GM21390 (cell line): ENCODE results near the gene PLCD4.

ENCODE experiments used
- ATAC-seq: cut with Tn5 transposase; IDR thresholded peaks from one replicate; pipeline ENCODE4 v1.9.1; 2021; ENCODE audit not compliant: unreplicated experiment

PLCD4 gene

DNA sequence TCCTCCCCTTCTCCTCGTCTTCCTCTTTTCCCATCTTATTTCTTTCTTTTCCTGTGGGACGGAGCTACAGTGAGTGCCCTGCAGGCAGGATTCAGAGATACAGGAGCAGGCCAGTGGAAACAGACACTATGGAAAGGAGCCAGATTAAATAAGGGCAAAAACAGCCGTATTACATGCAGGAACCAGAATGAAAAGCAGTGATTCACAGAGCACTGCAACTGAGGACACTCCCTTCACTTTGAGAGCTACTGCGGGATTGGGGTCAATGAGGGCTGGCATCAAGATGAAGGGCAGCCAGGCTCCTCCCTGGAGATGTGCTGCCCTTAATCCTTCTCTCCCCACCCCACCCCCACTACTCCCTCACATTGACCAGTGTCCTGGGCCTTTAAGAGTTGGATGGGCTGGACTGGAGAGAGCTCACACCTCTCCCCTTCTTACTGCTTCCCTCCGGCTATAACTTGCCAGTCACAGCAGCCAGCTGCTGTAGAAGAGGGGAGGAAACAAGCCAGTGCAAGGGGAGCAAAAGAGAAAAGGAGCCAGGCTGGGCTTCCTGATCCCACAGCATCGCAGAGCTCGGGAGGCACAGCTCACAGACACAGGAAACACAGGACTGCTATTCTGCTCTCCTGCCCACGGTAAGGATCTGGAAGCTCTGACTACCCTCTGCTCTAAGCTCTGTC is at the start of gene PLCD4:
PLCD4 (plus strand) TSS at position 464 of the 680 bp plus-strand sequence. CDS start 7,841 bp downstream, outside the sequence.
- ATAC-seq, result no peak

DNA sequence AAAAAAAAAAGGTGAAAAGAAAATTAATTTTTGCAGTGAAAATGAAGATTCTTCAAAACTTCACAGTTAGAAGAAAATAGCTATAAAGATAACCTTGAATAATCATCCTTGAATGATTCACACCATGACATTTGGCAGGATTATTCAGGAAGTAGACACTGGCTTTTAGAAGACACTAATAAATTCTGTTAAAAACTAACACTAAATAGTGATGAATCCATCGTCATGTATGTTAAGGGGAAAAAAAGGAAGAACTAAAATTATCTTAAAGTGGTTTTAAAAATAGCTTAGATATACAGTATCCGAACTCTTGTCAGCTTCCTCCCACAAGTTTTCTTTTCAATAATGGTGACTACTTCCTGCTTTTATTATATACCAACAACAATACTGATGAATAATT is 49.8 kb upstream of the PLCD4 start:
- no peak for ATAC-seq

DNA sequence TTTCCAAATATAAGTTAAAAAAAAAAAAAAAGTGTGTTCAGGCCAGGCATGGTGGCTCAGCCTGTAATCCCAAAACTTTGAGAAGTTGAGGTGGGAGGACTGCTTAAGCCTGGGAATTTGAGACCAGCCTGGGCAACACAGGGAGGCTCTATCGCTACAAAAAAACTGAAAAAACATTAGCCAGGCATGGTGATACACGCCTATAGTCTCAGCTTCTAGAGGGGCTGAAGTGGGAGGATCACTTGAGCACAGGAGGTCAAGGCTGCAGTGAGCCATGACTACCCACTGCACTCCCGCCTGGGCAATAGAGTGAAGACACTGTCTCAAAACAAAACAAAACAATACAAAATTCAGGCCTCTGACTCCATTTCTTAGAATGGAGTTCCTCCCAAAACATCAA is 48.7 kb upstream of the PLCD4 start:
- ATAC-seq, result no peak

DNA sequence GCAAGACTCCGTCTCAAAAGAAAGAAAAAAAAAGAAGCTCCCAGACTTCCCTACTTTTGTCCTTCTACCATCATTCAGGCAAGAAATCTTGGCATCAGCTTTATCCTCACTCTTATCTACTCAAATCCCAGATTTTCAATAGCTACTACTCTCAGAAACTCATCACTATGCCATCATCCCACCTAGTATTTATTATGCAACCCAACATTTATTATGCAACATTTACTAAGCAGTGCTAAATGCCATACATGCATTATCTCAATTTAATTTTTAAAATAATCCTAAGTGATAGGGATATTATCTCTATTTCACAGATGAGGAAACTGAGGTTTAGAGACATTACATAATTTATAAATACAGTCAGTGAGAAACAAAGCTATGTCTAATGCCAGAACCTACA is 43.6 kb upstream of the PLCD4 start:
- no peak for ATAC-seq

GRCh38 chr2:218566296-218566695 is 41.4 kb upstream of the PLCD4 start:
- no peak for ATAC-seq

DNA sequence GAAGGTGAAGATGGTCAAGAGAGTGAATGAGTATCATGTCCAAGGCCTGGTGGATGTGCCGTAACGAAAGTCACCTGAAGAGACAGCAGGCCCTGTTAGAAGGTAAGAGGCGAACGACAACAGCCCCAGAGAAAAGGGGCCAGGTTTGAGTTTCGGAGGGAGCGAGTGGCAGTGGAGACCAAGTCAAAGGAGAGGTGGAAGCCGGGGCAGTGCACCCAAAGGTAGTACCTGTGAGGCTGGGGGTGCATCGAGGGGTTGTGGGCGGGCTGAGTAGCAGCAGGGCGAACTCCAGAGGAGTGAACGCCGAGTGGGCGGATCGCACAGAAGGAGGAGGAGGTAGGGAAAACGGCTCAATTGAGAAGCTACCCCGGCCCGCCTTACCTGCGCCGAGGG is 39.9 kb upstream of the PLCD4 start:
- peak; percentile 49 for ATAC-seq

DNA sequence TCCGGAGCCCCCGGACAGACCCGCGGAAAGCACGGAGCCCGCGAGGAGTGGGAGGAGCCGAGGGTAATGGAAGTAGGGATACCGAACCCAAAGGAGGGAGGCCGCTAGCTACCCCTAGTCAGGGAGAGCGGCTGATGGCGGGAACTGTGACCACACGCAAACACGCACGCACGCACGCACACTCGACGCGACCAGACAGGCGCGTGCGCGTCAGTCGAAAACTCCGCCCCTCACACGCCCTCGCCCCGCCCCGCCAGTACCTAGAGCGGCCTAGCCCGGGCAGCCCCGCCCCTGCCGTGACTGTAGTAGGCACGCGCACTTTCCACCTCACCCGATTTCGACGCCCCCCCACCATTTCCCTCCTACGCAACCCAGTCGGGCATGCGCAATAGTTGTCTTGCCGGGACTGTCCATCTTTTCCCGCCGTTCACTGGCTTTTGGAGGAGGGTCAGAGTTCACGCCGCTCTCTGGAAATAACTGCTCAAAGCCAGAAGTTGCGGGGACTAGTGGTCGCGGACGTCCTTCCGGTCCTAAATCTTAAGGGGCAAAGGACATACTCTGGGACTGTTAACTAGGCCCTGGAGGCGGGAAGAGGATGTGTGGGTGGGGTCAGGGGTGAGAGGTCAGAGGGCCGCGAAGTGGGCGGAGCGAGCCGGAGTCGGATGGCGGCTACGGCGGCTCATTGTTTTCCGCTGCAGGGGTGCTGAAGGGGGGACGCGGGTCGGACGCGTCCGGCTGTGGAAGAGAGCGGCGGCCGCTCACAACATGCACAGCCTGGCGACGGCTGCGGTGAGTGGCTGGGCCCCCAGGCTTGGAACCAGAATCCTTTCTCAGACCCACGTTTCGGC is 39.3 kb upstream of the PLCD4 start, which contains the start of the genes CNOT9 and USP37:
CNOT9 (plus strand) TSS at position 650 of the 848 bp plus-strand sequence; CDS start at position 766, 116 bp downstream.
USP37 (minus strand) TSS at position 162 of the 848 bp plus-strand sequence. CDS start 9,698 bp downstream, outside the sequence.
- ATAC-seq, result peak; percentile 73

DNA sequence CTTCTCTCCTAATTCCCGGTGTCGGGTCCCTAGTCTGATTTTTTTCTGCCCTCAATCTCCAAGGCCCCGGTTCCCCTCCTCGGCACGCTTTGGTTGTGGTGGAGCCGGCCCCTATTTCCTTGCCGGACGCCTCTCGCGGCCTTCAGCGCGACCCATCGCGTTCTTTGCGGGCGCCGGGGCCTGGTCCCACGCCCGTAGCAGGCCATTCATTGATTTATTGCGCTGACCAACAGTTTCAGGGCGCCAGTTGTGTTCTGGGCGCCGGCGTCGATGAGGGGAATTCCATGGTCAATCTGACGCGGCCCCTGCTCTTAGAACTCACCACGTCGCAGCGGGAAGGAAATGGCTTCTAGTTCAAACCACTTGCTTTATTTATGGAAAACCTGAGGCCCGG is 38.7 kb upstream of the PLCD4 start:
- ATAC-seq, result peak; percentile 13

DNA sequence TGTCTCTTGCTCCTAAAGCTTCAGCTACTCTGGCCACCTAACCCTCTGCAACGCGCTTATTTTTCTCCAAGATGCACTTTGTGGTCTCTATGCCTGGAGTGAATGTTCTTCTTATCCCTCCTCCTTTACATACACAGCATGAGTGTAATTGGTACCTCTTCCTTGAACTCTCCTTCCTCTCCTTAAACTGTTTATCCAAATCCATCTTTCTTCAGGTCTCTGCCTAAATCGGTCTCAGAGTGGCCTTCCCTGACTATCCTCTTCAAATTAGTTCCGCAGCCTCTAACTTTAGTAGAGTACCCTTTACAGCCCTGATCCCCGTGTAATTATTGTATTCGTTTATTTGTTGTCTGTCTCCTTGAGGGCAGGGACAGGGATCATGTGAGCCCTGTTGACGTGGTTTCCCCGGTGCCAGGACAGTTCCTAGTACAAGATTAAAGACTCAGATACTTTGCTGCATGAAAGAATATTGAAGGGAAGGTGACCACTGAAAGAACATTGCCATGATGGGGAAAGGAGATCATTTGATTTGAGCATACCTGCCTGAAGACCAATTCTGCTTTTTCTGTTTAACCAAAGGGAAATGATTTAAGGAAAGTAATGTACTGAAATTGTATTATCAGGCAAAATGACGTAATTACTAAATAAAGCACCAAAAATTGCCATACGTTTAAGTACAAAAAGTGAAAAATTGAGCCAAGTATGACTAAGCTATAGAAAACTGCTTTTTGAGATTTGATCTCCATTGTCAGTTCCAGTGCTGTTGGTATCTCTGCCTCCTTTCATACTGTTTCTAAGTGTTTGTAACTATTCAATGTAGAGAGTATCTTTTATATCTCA is 37.8 kb upstream of the PLCD4 start:
- ATAC-seq, result no peak

DNA sequence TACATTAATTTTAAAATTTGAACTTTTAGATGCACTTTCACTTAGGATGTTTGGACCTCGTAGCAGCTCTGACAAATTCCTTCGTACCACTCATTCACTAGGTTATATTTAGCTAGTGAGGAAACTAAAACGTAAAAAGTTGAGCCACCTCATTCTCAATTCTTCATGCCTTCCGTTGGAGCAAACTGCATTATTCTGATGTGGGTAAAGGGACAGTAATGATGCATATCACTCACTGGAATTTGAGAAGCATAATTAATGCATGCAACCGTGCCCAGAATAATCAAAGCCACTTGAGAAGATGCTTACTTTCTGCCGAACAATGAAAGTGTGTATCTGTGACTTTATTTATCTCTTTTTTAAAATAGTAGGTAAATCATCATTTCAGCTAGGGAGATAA is 36.8 kb upstream of the PLCD4 start:
- ATAC-seq, result no peak

- ATAC-seq, result no peak
These were observed 30.8 kb upstream of the PLCD4 start for GRCh38 chr2:218576854-218577253.

DNA sequence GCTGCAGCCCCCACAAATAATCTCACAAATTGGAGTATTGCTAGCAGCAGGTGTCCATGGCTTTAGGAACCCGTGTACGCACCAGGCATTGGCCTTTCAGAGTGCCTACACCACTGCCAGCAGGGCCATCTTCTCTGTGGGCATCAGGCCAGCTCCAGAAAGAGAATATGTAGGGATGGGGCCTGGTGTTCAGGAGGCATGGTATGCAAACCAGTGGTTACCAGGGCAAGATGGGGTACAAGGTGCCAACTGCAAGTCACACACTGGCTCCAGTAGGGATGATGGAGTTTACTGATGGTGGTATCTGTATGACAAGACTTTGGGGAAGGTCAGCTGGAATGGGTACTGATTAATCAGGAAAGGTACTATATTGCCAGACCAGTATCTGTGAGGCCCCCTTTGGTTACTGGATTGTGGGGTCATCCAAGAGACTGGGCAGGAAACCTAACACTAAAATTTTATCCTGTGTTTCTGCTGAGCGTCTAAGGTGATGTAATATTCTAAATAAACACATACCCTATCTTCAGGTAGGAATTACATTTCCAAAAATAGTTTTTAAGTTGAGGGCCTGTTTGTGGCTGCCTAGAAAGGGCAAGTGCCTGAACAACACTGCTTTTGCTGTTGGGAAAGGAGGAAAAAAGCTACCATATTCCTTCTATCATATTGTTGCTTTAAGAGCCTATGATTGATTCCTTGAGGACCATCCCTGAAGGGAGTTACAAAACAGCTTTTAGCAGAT is 30.0 kb upstream of the PLCD4 start:
- ATAC-seq, result no peak

GRCh38 chr2:218578272-218578877 is 29.3 kb upstream of the PLCD4 start:
- ATAC-seq, result no peak

GRCh38 chr2:218582076-218582475 is 25.6 kb upstream of the PLCD4 start:
- ATAC-seq, result peak; percentile 69

GRCh38 chr2:218583983-218584850 is 23.5 kb upstream of the PLCD4 start:
- ATAC-seq, result no peak

DNA sequence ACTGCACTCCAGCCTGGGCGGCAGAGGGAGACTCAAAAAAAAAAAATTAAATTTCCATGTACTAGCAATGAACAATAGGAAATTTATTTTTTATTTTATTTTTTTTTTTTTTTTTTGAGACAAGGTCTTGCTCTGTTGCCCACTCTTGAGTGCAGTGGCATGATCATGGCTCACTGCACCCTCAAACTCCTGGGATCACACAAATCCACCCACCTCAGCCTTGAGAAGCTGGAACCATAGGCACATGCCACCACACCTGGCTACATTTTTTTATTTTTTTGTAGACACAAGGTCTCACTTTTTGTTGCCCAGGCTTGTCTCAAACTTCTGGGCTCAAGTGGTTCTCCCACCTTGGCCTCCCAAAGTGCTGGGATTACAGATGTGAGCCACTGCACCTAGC is 22.2 kb upstream of the PLCD4 start:
- no peak for ATAC-seq

GRCh38 chr2:218605432-218605831 is 2.3 kb upstream of the PLCD4 start:
- no peak for ATAC-seq

DNA sequence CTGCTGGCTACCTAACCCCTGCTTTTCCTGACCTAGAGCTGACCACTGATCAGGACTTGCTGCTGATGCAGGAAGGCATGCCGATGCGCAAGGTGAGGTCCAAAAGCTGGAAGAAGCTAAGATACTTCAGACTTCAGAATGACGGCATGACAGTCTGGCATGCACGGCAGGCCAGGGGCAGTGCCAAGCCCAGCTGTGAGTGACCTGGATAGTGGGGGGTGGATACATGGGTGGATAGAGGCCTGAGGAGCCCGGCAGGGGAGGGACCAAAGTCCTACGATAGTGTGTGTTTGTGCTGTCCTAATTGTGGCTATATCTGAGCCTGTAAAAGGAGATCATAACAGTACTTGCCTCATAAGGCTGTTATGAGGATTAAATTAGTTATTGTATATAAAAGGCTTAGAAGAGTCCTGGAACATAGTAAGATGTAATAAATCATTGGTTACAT is 8.2 kb downstream of the PLCD4 start:
- ATAC-seq, result no peak
